IPS-20b (cell line): ENCODE measurements around the gene ARPIN.
"Not testable (repeated sequence)": the region's sequence is repeated elsewhere in the genome, so short reads cannot be mapped to it uniquely, and the experiment has no call there.

Source experiments
- H3K27ac ChIP-seq: one replicate; pipeline ENCODE4 v1.5.1; 2013; ENCODE audit warnings: low read length
- H3K27me3 ChIP-seq: 2 replicates; pipeline ENCODE4 v1.6.1; 2013; ENCODE audit warnings: mild to moderate bottlenecking, low read length, inconsistent platforms; ENCODE audit not compliant: insufficient read depth
- H3K36me3 ChIP-seq: 2 replicates; pipeline ENCODE4 v1.6.1; 2013; ENCODE audit warnings: low read depth, mild to moderate bottlenecking, inconsistent platforms, low read length, moderate library complexity; ENCODE audit not compliant: insufficient read depth
- H3K4me1 ChIP-seq: 2 replicates; pipeline ENCODE4 v1.6.1; 2013; ENCODE audit warnings: mild to moderate bottlenecking, control low read depth, inconsistent platforms, low read length, moderate library complexity; ENCODE audit not compliant: insufficient read depth
- H3K4me3 ChIP-seq: 2 replicates; pipeline ENCODE4 v1.5.1; 2013; ENCODE audit warnings: mild to moderate bottlenecking, low read length, inconsistent platforms
- H3K9ac ChIP-seq: 2 replicates; pipeline ENCODE4 v1.6.1; 2013; ENCODE audit warnings: low read depth, mild to moderate bottlenecking, inconsistent platforms, low read length, moderate library complexity
- H3K9me3 ChIP-seq: 2 replicates; pipeline ENCODE4 v1.6.1; 2013; ENCODE audit warnings: mild to moderate bottlenecking, low read depth, low read length, inconsistent platforms; ENCODE audit not compliant: insufficient read depth

Gene ARPIN

DNA sequence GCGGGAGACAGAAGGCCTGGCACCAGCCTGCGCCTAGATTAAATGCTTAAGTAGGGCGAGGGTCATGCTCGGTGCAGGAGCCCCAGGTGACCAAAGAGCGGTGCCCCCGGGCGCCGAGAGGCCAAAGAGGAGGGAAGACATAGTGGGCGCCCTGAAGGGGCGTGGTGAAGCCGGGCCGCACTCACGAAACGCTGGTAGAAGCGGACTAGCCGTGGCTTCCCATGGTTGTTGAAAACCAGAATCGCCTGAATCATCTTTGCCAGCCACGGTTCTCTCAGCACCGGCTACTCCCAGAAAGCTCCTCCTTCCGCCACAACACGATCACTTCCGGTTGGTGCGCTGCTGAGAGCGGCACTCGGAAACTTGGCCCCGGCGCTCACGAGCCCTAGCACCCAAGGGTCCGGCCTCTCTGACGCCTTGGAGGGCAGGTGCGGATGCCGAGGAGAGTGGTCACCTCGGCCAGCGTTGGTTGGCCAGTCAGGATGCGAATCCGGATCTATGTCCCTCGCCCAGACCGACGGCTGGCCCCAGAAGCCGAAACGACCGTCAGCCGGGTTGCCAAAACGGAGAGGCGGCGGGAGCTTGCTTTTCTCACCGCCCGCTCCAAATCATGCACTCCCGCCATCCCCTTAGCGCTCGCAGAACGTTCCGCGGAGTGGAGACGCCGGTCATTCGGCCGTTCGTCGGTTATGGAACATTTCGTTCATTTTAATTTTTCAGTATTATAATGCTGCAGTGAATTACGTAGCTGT lies 18.9 kb downstream of the ARPIN start, which contains the start of gene AP3S2:
Gene AP3S2, minus strand, starts transcription at position 299 of the 752 bp plus-strand sequence. Its CDS starts 45 bp downstream, at position 254.
- Histone ChIP-seq H3K27me3 (no peaks in the 10 kb centered on the region), H3K27ac (peak within 1 kb of the TSS; percentile 93), H3K36me3 (peaks cover 3% of the 10 kb centered on the region; the same call in 1 of the 2 replicates), H3K9me3 (no peaks in the 10 kb centered on the region), H3K4me1 (peaks cover 3% of the 10 kb centered on the region; the same call in 1 of the 2 replicates), H3K4me3 (peak within 1 kb of the TSS; percentile 100), H3K9ac (peak within 1 kb of the TSS; percentile 97)

DNA sequence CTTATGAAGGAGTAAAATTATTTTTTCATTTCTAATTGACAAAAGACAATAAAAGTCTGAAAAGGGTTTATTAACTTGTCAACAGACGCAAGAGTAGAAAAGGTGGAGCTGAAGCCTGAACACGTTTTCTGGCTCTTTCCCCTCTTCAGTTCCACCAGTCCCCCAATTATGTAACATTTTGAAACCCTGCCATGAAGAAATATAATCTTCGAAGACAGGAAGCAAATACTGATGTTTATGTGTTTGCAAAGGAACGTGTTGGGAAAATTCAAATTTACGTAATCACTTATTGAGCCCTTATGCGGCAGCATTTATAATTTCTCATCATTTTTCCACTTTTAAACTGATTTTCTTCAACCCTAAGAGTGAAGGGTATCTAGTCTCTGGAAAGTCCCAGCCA lies 19.7 kb downstream of the ARPIN start:
- peak overlapping the region; percentile 97 for H3K9ac ChIP-seq
- H3K4me3 ChIP-seq = peak overlapping the region; percentile 100
- H3K9me3 ChIP-seq = no peaks in the 10 kb centered on the region
- H3K4me1 ChIP-seq = peaks cover 3% of the 10 kb centered on the region; the same call in 1 of the 2 replicates
- H3K27me3 ChIP-seq = no peaks in the 10 kb centered on the region
- peaks cover 11% of the 10 kb centered on the region for H3K36me3 ChIP-seq
- peak overlapping the region; percentile 93 for H3K27ac ChIP-seq

DNA sequence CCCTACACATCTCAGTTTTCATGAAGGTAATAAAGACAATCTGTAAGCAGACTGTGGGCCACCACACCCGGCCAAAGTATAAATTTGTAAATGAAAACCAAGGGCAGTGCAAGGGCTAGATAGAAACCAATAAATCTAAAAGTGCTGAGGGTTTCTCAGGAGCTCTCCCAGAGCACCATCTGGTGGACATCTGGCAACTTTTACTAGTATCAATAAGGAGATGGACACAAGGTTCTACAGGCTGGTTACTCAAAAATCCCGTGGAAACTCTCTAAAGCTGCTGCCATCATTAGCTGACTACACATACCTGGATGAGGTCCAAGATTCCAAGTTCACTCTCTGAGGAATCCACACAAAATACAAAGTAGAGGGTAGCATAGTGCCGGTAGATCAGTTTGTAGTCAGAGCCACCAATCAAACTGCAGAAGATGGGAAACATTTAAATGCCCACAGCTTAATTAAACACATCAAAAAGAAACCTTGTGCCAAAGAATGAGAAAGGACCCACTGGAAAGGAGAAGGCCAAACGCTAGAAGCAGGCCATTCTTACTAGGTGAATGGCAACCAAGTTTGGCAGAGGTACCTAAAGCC lies 24.4 kb downstream of the ARPIN start:
- Histone ChIP-seq H3K9ac (no peak overlapping the region), H3K36me3 (peaks cover 48% of the 10 kb centered on the region), H3K9me3 (no peaks in the 10 kb centered on the region), H3K27me3 (no peaks in the 10 kb centered on the region), H3K4me3 (no peak overlapping the region), H3K27ac (no peak overlapping the region), H3K4me1 (peaks cover 3% of the 10 kb centered on the region; the same call in 1 of the 2 replicates)

DNA sequence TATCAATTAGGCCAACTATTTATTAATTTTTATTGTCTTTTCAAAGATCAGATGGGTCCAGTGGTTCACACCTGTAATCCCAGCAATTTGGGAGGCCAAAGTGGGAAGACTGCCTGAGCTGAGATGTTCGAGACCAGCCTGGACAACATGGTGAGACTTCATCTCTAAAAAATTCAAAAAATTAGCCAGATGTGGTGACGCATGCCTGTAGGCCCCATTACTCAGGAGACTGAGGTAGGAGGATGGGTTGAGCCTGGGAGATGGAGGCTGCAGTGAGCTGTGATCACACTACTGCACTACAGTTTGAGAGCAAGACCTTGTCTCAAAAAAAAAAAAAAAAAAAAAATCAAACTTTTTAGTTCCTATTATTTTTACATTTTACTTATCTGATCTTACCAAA lies 27.1 kb downstream of the ARPIN start:
- H3K4me3 ChIP-seq = no peak overlapping the region
- no peak overlapping the region for H3K9ac ChIP-seq
- peaks cover 52% of the 10 kb centered on the region for H3K36me3 ChIP-seq
- no peaks in the 10 kb centered on the region for H3K4me1 ChIP-seq
- H3K27ac ChIP-seq = no peak overlapping the region
- no peaks in the 10 kb centered on the region for H3K9me3 ChIP-seq
- no peaks in the 10 kb centered on the region for H3K27me3 ChIP-seq

DNA sequence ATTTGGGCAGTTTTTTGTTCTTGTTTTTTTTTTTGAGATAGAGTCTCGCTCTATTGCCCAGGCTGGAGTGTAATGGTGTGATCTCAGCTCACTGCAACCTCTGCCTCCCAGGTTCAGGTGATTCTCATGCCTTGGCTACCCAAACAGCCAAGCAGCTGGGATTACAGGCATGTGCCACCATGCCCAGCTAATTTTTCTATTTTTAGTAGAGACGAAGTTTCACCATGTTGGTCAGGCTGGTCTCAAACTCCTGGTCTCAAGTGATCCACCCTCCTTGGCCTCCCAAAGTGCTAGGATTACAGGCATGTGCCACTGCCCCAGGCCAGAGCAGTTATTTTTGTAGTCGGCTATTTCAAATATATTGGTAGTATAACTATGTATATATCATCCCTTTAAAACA lies 27.6 kb downstream of the ARPIN start:
- H3K9me3 ChIP-seq, H3K27ac ChIP-seq, H3K27me3 ChIP-seq, H3K4me1 ChIP-seq, H3K9ac ChIP-seq, H3K4me3 ChIP-seq: not testable (repeated sequence)
- peaks cover 52% of the 10 kb centered on the region for H3K36me3 ChIP-seq

DNA sequence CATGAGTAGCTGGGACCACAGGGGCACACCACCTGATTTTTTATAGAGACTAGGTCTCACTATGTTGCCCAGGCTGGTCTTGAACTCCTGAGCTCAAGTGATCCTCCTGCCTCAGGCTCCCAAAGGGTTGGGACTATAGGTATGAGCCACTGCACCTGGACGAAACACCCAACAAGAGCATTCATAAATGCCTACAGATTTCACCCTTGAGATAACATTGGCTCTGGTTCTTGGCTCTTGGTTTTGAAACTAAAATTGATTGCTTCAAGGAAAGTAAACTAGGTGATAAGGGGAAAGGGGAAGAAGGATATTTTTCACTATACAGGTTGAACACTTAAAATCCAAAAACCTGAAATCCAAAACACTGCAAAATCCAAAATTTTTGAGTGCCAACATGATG lies 29.2 kb downstream of the ARPIN start:
- Histone ChIP-seq H3K4me1 (no peaks in the 10 kb centered on the region), H3K36me3 (peaks cover 49% of the 10 kb centered on the region)

DNA sequence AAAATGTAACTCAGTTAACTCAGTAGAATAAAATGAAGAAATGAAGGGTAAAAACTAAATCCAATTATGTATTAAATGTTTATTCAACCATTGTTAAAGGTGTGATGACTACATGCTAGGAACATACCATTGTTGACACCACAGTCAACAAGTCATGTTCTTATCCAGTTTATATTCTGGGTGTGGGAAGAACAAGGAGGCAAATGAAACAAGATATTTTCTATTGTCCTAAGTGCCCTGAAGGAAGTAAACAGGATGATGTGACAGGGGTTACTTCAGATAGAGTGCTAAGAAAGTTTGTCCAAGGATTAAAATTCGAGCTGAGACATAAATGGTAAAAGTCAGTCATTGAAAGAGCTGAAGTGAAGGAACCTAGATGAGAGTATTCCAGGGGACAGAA lies 32.0 kb downstream of the ARPIN start:
- Histone ChIP-seq H3K36me3 (peaks cover 34% of the 10 kb centered on the region), H3K9ac (no peak overlapping the region), H3K27me3 (no peaks in the 10 kb centered on the region), H3K4me1 (no peaks in the 10 kb centered on the region), H3K4me3 (no peak overlapping the region), H3K27ac (no peak overlapping the region), H3K9me3 (no peaks in the 10 kb centered on the region)

More for the DNA sequence above, 29.2 kb downstream of the ARPIN start:
- no peaks in the 10 kb centered on the region for H3K9me3 ChIP-seq
- H3K27me3 ChIP-seq = no peaks in the 10 kb centered on the region
- no peak overlapping the region for H3K4me3 ChIP-seq
- H3K27ac ChIP-seq = no peak overlapping the region
- no peak overlapping the region for H3K9ac ChIP-seq

DNA sequence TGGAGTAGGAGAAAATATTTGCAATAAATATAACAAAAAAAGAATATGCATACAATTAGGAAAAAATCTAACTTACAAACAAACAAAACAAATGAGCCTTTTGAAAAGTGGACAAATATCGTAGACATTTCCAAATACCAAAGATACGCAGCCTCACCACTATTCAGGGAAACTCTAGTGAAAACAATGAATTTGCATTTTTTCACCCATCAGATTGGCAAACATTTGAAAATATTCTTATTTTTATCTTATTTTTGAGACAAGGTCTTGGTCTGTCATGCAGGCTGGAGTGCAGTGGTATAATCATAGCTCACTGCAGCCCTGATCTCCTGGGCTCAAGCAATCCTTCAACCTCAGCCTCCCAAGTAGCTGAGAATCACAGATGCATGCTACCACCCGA lies 34.4 kb downstream of the ARPIN start:
- H3K9me3 ChIP-seq = no peaks in the 10 kb centered on the region
- no peak overlapping the region for H3K4me3 ChIP-seq
- no peak overlapping the region for H3K27ac ChIP-seq
- H3K9ac ChIP-seq = no peak overlapping the region
- H3K27me3 ChIP-seq = no peaks in the 10 kb centered on the region
- H3K4me1 ChIP-seq = no peaks in the 10 kb centered on the region
- H3K36me3 ChIP-seq = peaks cover 13% of the 10 kb centered on the region; the same call in 1 of the 2 replicates

DNA sequence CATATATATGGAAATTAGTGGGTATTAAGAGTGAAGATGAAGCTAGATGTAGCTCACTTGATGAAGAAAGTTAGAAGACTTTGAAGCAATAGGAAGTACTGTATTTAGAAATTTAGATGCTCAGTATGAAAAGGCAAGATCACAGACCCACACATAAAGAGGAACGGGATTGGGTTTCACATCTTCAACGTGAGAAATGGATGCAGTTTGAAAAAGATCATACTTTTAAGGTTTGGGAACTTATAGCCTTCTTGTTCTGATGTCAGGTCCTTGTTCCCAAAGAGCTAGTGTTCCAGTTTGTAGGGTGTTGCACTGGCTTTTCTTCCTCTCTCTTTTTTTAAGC lies 35.7 kb downstream of the ARPIN start:
- H3K27ac ChIP-seq = no peak overlapping the region
- H3K4me1 ChIP-seq = no peaks in the 10 kb centered on the region
- H3K9ac ChIP-seq = no peak overlapping the region

DNA sequence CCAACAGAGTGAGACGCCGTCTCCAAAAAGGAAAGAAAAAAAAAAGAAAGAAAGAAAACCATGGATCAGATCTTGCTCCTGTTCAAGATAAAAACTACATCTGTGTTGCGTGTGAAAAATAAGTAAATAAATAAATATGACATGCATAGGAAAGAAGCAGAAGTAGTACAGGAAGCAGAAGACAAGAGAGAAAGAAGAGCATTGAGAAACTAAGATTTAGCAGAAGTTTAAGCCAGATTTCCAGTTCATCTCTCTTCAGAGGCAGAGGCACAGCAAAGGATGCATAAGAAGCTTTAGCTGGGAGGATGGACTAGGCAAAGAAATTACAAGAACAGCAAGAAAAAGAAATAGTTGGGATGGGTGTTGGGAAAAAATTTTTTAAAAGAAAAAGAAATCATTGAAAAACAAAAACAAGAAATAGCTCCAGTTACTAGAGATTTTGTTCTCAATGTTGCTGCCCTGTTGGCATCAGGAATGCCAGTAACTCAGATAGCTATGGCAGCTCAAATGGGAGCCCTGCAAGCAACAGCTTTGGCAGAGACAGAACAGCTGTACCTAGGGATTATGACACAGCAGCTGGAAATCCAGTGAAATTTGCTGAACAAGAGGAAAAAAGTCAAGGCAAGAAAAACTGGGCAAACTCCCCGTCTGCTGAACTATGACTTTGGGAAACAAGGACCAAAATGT lies 36.2 kb downstream of the ARPIN start:
- H3K4me3 ChIP-seq = no peak overlapping the region
- no peaks in the 10 kb centered on the region for H3K9me3 ChIP-seq
- H3K9ac ChIP-seq = no peak overlapping the region
- no peak overlapping the region for H3K27ac ChIP-seq
- H3K36me3 ChIP-seq = peaks cover 16% of the 10 kb centered on the region
- H3K4me1 ChIP-seq = no peaks in the 10 kb centered on the region
- H3K27me3 ChIP-seq = no peaks in the 10 kb centered on the region

More for the DNA sequence above, 35.7 kb downstream of the ARPIN start:
- no peaks in the 10 kb centered on the region for H3K9me3 ChIP-seq
- peaks cover 13% of the 10 kb centered on the region; the same call in 1 of the 2 replicates for H3K36me3 ChIP-seq
- H3K4me3 ChIP-seq = no peak overlapping the region
- no peaks in the 10 kb centered on the region for H3K27me3 ChIP-seq

DNA sequence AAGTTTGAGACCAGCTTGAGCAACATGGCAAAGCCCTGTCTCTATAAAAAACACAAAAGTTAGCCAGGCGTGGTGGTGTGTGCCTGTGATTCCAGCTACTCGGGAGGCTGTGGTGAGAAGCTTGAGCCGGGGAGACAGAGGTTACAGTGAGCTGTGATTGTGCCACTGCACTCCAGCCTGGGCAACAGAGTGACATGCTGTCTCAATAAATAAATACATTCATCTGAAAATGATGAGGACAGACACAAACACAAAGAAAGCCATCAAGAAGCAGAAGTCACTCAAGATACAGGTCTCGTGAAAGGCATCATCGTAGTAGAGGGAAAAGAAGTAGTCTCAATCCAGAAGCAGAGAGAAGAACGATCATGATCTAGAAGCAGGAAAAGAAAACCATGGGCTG lies 37.0 kb downstream of the ARPIN start:
- Histone ChIP-seq H3K4me1 (no peaks in the 10 kb centered on the region), H3K9ac (no peak overlapping the region), H3K27ac (no peak overlapping the region), H3K36me3 (peaks cover 22% of the 10 kb centered on the region), H3K4me3 (no peak overlapping the region), H3K27me3 (no peaks in the 10 kb centered on the region), H3K9me3 (no peaks in the 10 kb centered on the region)
